B cell (primary cell): ENCODE measurements around the gene C21orf58. TPM values are rescaled to one million over a fixed set of nuclear protein-coding genes. Genes with fewer than 3 reads are reported as not detected.

Source experiments
- ATAC-seq: fragments of 200-7000 bp; cut with Tn5 transposase; one replicate; pipeline ENCODE4 v1.10.0; 2021; ENCODE audit warnings: low read depth, mild to moderate bottlenecking, moderate number of reproducible peaks, moderate library complexity
- CTCF ChIA-PET: fragments of 350-600 bp; sonication (Branson Sonifier 250); formaldehyde crosslinking; loops from one replicate; lab custom pipeline; 2021; ENCODE audit warnings: antibody characterized with exemption, inconsistent platforms; lab: Charles Lee
- POLR2A ChIA-PET: fragments of 350-600 bp; sonication (Branson Sonifier 250); formaldehyde crosslinking; loops from one replicate; lab custom pipeline; 2021; ENCODE audit warnings: antibody characterized with exemption; lab: Charles Lee
- DNase-seq: peaks from one replicate; pipeline ENCODE4 v3.0.0; 2013
- H2AFZ ChIP-seq: 2 replicates; pipeline ENCODE4 v1.6.1; 2012; ENCODE audit warnings: mild to moderate bottlenecking, low read depth, low read length; ENCODE audit not compliant: insufficient read depth, poor library complexity, severe bottlenecking
- H3K27ac ChIP-seq, 2 donors: 1 replicate in 1 of 2; 2 replicates in 1 of 2; pipeline ENCODE4 v1.5.1; 2012 to 2013; ENCODE audit warnings: low read length in 2 of 2, mild to moderate bottlenecking in 2 of 2, moderate library complexity in 1 of 2
- H3K27me3 ChIP-seq, 4 experiments: fragments of 200-600 bp in 1 of 4; sonication (generic) in 1 of 4; replicated peaks in 1 of 4; 1 replicate in 2 of 4; 2 replicates in 2 of 4; pipeline versions ENCODE4 v1.6.1 to v1.7.0; 2013 to 2016; ENCODE audit warnings: low read length in 3 of 4, mild to moderate bottlenecking in 2 of 4, mixed read lengths in 1 of 4, moderate library complexity in 1 of 4; ENCODE audit not compliant: insufficient read depth in 4 of 4, control insufficient read depth in 3 of 4; ENCODE audit errors: control extremely low read depth in 1 of 4
- H3K36me3 ChIP-seq, 2 experiments: replicated peaks in 1 of 2; 1 replicate in 1 of 2; 2 replicates in 1 of 2; pipeline versions ENCODE4 v1.6.1 to v1.7.1; 2013; ENCODE audit warnings: low read length in 1 of 2; ENCODE audit not compliant: insufficient read depth in 2 of 2, control insufficient read depth in 1 of 2; ENCODE audit errors: control extremely low read depth in 1 of 2, extremely low read depth in 1 of 2
- H3K4me1 ChIP-seq, 2 donors: fragments of 200-600 bp in 1 of 2; sonication (generic) in 1 of 2; 1 replicate in 1 of 2; 2 replicates in 1 of 2; pipeline versions ENCODE4 v1.5.1 to v1.6.1; 2013 to 2017; ENCODE audit warnings: low read length in 2 of 2; ENCODE audit not compliant: control insufficient read depth in 2 of 2, insufficient read depth in 2 of 2
- H3K4me2 ChIP-seq: replicated peaks from 2 replicates; pipeline ENCODE3; 2012; ENCODE audit warnings: mild to moderate bottlenecking, low read depth, low read length; ENCODE audit not compliant: poor library complexity, severe bottlenecking
- H3K4me3 ChIP-seq, 5 experiments: fragments of 200-600 bp in 1 of 5; sonication (generic) in 1 of 5; 1 replicate in 3 of 5; 2 replicates in 2 of 5; pipeline versions ENCODE4 v1.5.1 to v1.7.0; 2011 to 2016; ENCODE audit warnings: low read length in 4 of 5, mild to moderate bottlenecking in 4 of 5, low read depth in 2 of 5, control low read depth in 1 of 5, moderate library complexity in 1 of 5; ENCODE audit not compliant: insufficient read depth in 1 of 5; ENCODE audit errors: control extremely low read depth in 1 of 5, extremely low read depth in 1 of 5
- H3K79me2 ChIP-seq: fragments of 200-600 bp; sonication (generic); one replicate; pipeline ENCODE4 v1.6.0; 2016; ENCODE audit warnings: low read length; ENCODE audit not compliant: control insufficient read depth, insufficient read depth
- H3K9ac ChIP-seq: fragments of 200-600 bp; sonication (generic); 2 replicates; pipeline ENCODE4 v1.6.1; 2017; ENCODE audit warnings: mild to moderate bottlenecking, low read length, moderate library complexity
- H3K9me3 ChIP-seq, 3 donors: one replicate each; pipeline versions ENCODE4 v1.6.1 to v1.7.1; 2013; ENCODE audit warnings: low read length in 2 of 3; ENCODE audit not compliant: control insufficient read depth in 2 of 3, insufficient read depth in 1 of 3; ENCODE audit errors: control extremely low read depth in 1 of 3
- H4K20me1 ChIP-seq: 2 replicates; pipeline ENCODE4 v1.6.0; 2012; ENCODE audit warnings: mild to moderate bottlenecking, low read length; ENCODE audit not compliant: insufficient read depth, control insufficient read depth, poor library complexity, severe bottlenecking
- H3K27ac Mint-ChIP-seq: one replicate; pipeline ENCODE4 v1.8.0; 2021; ENCODE audit warnings: mixed read lengths
- H3K27me3 Mint-ChIP-seq: one replicate; pipeline ENCODE4 v1.8.0; 2021; ENCODE audit warnings: mixed read lengths
- H3K4me1 Mint-ChIP-seq: one replicate; pipeline ENCODE4 v1.8.0; 2021; ENCODE audit warnings: mixed read lengths
- H3K4me3 Mint-ChIP-seq: one replicate; pipeline ENCODE4 v1.8.0; 2021; ENCODE audit warnings: mixed read lengths
- H3K9me3 Mint-ChIP-seq: one replicate; pipeline ENCODE4 v1.8.0; 2022; ENCODE audit warnings: mixed read lengths; ENCODE audit not compliant: insufficient read depth
- CTCF ChIP-seq: fragments of 200-600 bp; IDR thresholded peaks from one replicate; pipeline ENCODE4 v1.8.0; 2022; ENCODE audit warnings: antibody characterized with exemption, mild to moderate bottlenecking
- EZH2 ChIP-seq: IDR thresholded peaks from 2 replicates; pipeline ENCODE4 v1.6.1; 2012; ENCODE audit warnings: borderline replicate concordance, low read depth, mild to moderate bottlenecking, moderate library complexity, low read length; ENCODE audit not compliant: insufficient read depth, poor library complexity, severe bottlenecking
- WGBS: methylation state at CpG from one replicate; pipeline ENCODE4 v1.1.5; 2013; ENCODE audit warnings: missing lambda C conversion rate; ENCODE audit not compliant: insufficient coverage; 5-methylcytosine and 5-hydroxymethylcytosine counted together
- intact Hi-C: fragments of 100-400 bp; cut with micrococcal nuclease; formaldehyde crosslinking; loops from one replicate; pipeline ENCODE4 v1.10.0; 2022
- polyA plus RNA-seq: library from polyadenylated mRNA; depleted of rRNA; stranded (reverse); fragments of >200 nt; gene quantifications from 2 replicates; pipeline ENCODE4 v1.2.3, GENCODE V29; 2012
- total RNA-seq, 2 donors: library from RNA; stranded (reverse); fragments of 120-200 nt in 1 of 2; gene quantifications; 1 replicate in 1 of 2; 2 replicates in 1 of 2; pipeline versions ENCODE4 v1.2.3 to v1.2.4, GENCODE V29; 2013 to 2022

Gene C21orf58
- total and polyA plus RNA-seq, 2 donors (not counting 1 experiment from before 2014, with no cell fraction given), result 6.3 to 9.5 TPM

GRCh38 chr21:46284077-46284644 is 39.5 kb downstream of the C21orf58 start:
- Histone ChIP-seq H3K4me1 (peaks cover 29 to 43% of the 10 kb centered on the region in 2 donors), H4K20me1 (peaks cover 57% of the 10 kb centered on the region), H3K4me2 (peak overlapping the region; percentile 84), H3K27ac (no peak overlapping the region), H3K9ac (no peak overlapping the region), H3K79me2 (peaks cover 65% of the 10 kb centered on the region), H3K27me3 (no peaks in the 10 kb centered on the region), H2AFZ (no peak overlapping the region), H3K4me3 (no peak overlapping the region), H3K9me3 (no peaks in the 10 kb centered on the region), H3K36me3 (peaks cover 0 to 33% of the 10 kb centered on the region in 2 experiments)
- intact Hi-C loops, result no loop called here
- H3K27me3 Mint-ChIP-seq, result no peaks in the 10 kb centered on the region
- 57% methylated on average over 13 of the region's 15 CpGs for WGBS
- DNase-seq, result no peak
- peak overlapping the region; percentile 43 for H3K27ac Mint-ChIP-seq
- no peak for ATAC-seq
- ChIA-PET POLR2A (no interaction called here), CTCF (interaction anchor here (1.2 to 3.0 kb wide), 3 partner anchors 41 to 141 kb away, joined by 4 to 17 read pairs (median 5); a partner anchor contains a TSS)
- TF ChIP-seq CTCF (no peak), EZH2 (no peak)
- peaks cover 41% of the 10 kb centered on the region for H3K4me1 Mint-ChIP-seq
- H3K9me3 Mint-ChIP-seq, result no peaks in the 10 kb centered on the region
- peak overlapping the region; percentile 44 for H3K4me3 Mint-ChIP-seq

- POLR2A ChIA-PET, result no interaction called here
- Histone ChIP-seq H2AFZ (no peak overlapping the region), H3K9ac (no peak overlapping the region), H3K27ac (no peak overlapping the region), H3K4me3 (no peak overlapping the region), H3K4me1 (no peaks in the 10 kb centered on the region), H3K36me3 (peaks cover 25 to 84% of the 10 kb centered on the region in 2 experiments), H3K9me3 (no peaks in the 10 kb centered on the region), H3K27me3 (no peaks in the 10 kb centered on the region), H4K20me1 (peaks cover 20% of the 10 kb centered on the region), H3K4me2 (no peak overlapping the region), H3K79me2 (peaks cover 14% of the 10 kb centered on the region)
- TF ChIP-seq EZH2 (no peak), CTCF (no peak)
- Mint-ChIP-seq H3K9me3 (no peaks in the 10 kb centered on the region), H3K4me1 (no peaks in the 10 kb centered on the region), H3K27ac (no peak overlapping the region), H3K27me3 (no peaks in the 10 kb centered on the region), H3K4me3 (no peak overlapping the region)
- intact Hi-C loops, result no loop called here
- 100% methylated on average over 6 of the region's 11 CpGs for WGBS
- DNase-seq, result no peak
- CTCF ChIA-PET, result no interaction called here
- ATAC-seq, result no peak
Observed at GRCh38 chr21:46274797-46275390, 48.8 kb downstream of the C21orf58 start.
